ENCODE results near the gene HLA-DQA1. TPM values are rescaled to one million over a fixed set of nuclear protein-coding genes. Genes with fewer than 3 reads are reported as not detected.
"Not testable (repeated sequence)": the region's sequence is repeated elsewhere in the genome, so short reads cannot be mapped to it uniquely, and the experiment has no call there.

HLA-DQA1 gene
- total RNA-seq, 1 donor from 2014 or later, result not detected

DNA sequence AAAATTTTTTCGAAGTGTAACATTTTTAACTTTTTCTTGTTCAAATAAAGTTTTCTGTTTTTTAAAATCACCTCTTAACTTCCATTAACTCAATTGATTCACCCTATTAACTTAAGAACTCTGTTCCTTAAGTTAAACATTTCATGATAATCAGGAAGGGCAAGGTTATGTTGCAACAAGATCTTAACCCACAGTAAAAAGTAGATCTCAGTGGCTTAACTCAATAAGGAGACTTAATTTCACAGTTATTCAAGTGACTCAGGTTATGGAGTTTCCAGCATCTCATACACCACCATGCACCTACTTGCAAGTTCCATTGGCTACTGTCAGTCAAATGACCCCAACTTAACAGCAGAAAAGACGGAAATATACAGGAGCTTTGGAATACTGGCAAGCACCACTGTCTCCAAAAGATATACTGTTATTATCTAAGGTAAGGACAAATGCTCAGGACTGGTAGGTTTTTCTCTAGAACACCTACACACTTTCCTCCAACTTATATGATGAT is 18.1 kb downstream of the HLA-DQA1 start:
- no peak overlapping the region for H3K4me3 Mint-ChIP-seq
- no peak for DNase-seq (ENCODE audit: low spot score)
- H3K9me3 ChIP-seq (ENCODE audit: low read depth), result no peaks in the 10 kb centered on the region
- peaks cover 10% of the 10 kb centered on the region for H3K27me3 Mint-ChIP-seq (ENCODE audit: insufficient read depth, low read depth)
- no peak overlapping the region for H3K27ac Mint-ChIP-seq
- no peak overlapping the region for H3K9ac ChIP-seq
- H4K20me1 ChIP-seq (ENCODE audit: low read depth), result no peaks in the 10 kb centered on the region
- no peak overlapping the region for H3K4me2 ChIP-seq
- H3K4me3 ChIP-seq, result no peak overlapping the region
- no peaks in the 10 kb centered on the region for H3K79me2 ChIP-seq (ENCODE audit: low read depth)
- H3F3A ChIP-seq (ENCODE audit: low read depth), result no peaks in the 10 kb centered on the region
- H3K4me1 Mint-ChIP-seq, result peaks cover 9% of the 10 kb centered on the region
- no peaks in the 10 kb centered on the region for H3K27me3 ChIP-seq
- H3K27ac ChIP-seq, result no peak overlapping the region
- no peak overlapping the region for H2AFZ ChIP-seq (replicated peaks)
- no peaks in the 10 kb centered on the region for H3K36me3 Mint-ChIP-seq
- H3K4me1 ChIP-seq, result no peaks in the 10 kb centered on the region
- H3K9me3 Mint-ChIP-seq, result peaks cover 4% of the 10 kb centered on the region
- H3K36me3 ChIP-seq, result no peaks in the 10 kb centered on the region
- TF ChIP-seq EZH2 (IDR thresholded peaks at IDR 0.05) (no peak), EZH2phosphoT487 (IDR thresholded peaks at IDR 0.05) (no peak)

- H3K4me3 Mint-ChIP-seq; H3K27me3 Mint-ChIP-seq (ENCODE audit: insufficient read depth, low read depth); H3K36me3 ChIP-seq; H2AFZ ChIP-seq (replicated peaks); DNase-seq (ENCODE audit: low spot score); H3K4me2 ChIP-seq; H3K27me3 ChIP-seq; H3K4me1 Mint-ChIP-seq; H3F3A ChIP-seq (ENCODE audit: low read depth); H3K9me3 ChIP-seq (ENCODE audit: low read depth); H3K4me3 ChIP-seq; H3K9ac ChIP-seq; H3K27ac Mint-ChIP-seq; H3K36me3 Mint-ChIP-seq; H3K4me1 ChIP-seq; H3K27ac ChIP-seq; H4K20me1 ChIP-seq (ENCODE audit: low read depth); H3K79me2 ChIP-seq (ENCODE audit: low read depth); H3K9me3 Mint-ChIP-seq: not testable (repeated sequence)
Measured at GRCh38 chr6:32657329-32657728, 20.1 kb downstream of the HLA-DQA1 start.

DNA sequence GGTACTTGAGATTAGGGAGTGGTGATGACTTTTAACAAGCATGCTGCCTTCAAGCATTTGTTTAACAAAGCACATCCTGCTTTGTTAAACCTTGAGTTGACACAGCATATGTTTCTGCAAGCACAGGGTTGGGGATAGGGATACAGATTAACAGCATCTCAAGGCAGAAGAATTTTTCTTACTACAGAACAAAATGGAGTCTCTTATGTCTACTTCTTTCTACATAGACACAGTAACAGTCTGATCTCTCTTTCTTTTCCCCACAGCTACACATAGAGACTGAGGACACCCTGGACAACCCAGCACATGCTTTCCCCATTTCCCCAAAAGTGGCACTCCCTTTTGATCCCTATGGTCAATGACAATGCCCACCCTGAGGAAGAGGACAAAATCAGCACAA is 20.6 kb downstream of the HLA-DQA1 start:
- H3K27me3 ChIP-seq; H3K9ac ChIP-seq; H3K4me3 Mint-ChIP-seq; H3K36me3 ChIP-seq; H3K9me3 Mint-ChIP-seq; H3K4me3 ChIP-seq; H3F3A ChIP-seq (ENCODE audit: low read depth); DNase-seq (ENCODE audit: low spot score); H3K27ac ChIP-seq; H3K4me2 ChIP-seq; H4K20me1 ChIP-seq (ENCODE audit: low read depth); H3K79me2 ChIP-seq (ENCODE audit: low read depth); H3K4me1 ChIP-seq; H3K4me1 Mint-ChIP-seq; H2AFZ ChIP-seq (replicated peaks); H3K9me3 ChIP-seq (ENCODE audit: low read depth); H3K27ac Mint-ChIP-seq; H3K36me3 Mint-ChIP-seq; H3K27me3 Mint-ChIP-seq (ENCODE audit: insufficient read depth, low read depth): not testable (repeated sequence)

- Mint-ChIP-seq H3K36me3 (no peaks in the 10 kb centered on the region), H3K4me3 (no peak overlapping the region), H3K9me3 (peaks cover 2% of the 10 kb centered on the region), H3K27ac (no peak overlapping the region), H3K27me3 (ENCODE audit: insufficient read depth, low read depth) (peaks cover 10% of the 10 kb centered on the region), H3K4me1 (peaks cover 9% of the 10 kb centered on the region)
- H3K27me3 ChIP-seq, result no peaks in the 10 kb centered on the region
- no peak for TF ChIP-seq EZH2phosphoT487 (IDR thresholded peaks at IDR 0.05)
- no peak for TF ChIP-seq EZH2 (IDR thresholded peaks at IDR 0.05)
- no peak overlapping the region for H3K4me3 ChIP-seq
- no peak overlapping the region for H3K4me2 ChIP-seq
- no peak for DNase-seq (ENCODE audit: low spot score)
- no peak overlapping the region for H2AFZ ChIP-seq (replicated peaks)
- no peaks in the 10 kb centered on the region for H3K9me3 ChIP-seq (ENCODE audit: low read depth)
- H3K36me3 ChIP-seq, result no peaks in the 10 kb centered on the region
- no peak overlapping the region for H3K27ac ChIP-seq
- H3K9ac ChIP-seq, result no peak overlapping the region
- H3K4me1 ChIP-seq, result no peaks in the 10 kb centered on the region
- H4K20me1 ChIP-seq (ENCODE audit: low read depth), result no peaks in the 10 kb centered on the region
- no peaks in the 10 kb centered on the region for H3F3A ChIP-seq (ENCODE audit: low read depth)
- H3K79me2 ChIP-seq (ENCODE audit: low read depth), result no peaks in the 10 kb centered on the region
Measured at GRCh38 chr6:32658268-32658897, 21.2 kb downstream of the HLA-DQA1 start.

DNA sequence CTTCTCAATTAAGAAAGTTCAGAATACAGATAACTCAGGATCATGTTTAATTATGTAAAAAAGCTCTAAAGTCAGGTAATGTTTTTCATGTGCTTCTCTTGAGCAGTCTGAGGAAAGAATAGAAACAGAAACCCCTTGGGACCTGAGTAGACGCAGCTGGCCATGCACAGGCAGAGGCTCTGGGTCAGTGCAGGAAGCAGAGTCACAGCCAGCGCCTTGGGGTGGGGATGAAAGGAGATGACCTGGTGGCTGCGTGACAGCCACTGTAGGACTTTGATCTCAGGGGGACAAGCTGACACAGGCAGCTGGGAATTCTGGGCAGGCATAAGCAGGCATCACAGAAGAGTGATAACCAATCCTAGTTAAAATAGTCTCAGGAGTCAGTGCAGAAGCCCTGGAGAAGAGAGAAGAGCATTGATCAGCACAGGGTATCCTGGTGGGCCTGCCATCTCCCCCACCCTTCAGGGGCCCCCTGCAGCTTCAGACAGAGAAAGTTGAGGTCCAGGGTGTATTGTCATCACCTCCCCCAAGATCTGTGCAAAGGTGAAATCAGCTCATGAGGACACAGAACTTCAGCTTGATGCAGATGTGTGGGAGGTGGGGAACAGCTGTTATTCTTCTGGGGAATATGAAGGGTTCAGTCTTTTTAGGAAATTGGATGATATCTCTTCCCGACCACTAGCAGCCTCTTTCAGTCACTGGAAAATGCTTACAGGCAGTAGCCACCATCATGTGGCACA is 22.8 kb downstream of the HLA-DQA1 start:
- H2AFZ ChIP-seq (replicated peaks), result no peak overlapping the region
- no peaks in the 10 kb centered on the region for H3K4me1 ChIP-seq
- H3F3A ChIP-seq (ENCODE audit: low read depth), result no peaks in the 10 kb centered on the region
- no peak overlapping the region for H3K27ac ChIP-seq
- no peaks in the 10 kb centered on the region for H3K27me3 ChIP-seq
- Mint-ChIP-seq H3K4me3 (peak overlapping the region; percentile 3), H3K4me1 (peaks cover 9% of the 10 kb centered on the region), H3K9me3 (no peaks in the 10 kb centered on the region), H3K27me3 (ENCODE audit: insufficient read depth, low read depth) (peaks cover 10% of the 10 kb centered on the region), H3K27ac (no peak overlapping the region), H3K36me3 (no peaks in the 10 kb centered on the region)
- H3K4me3 ChIP-seq, result no peak overlapping the region
- H3K4me2 ChIP-seq, result no peak overlapping the region
- no peak overlapping the region for H3K9ac ChIP-seq
- H4K20me1 ChIP-seq (ENCODE audit: low read depth), result no peaks in the 10 kb centered on the region
- DNase-seq (ENCODE audit: low spot score), result no peak
- no peak for TF ChIP-seq EZH2phosphoT487 (IDR thresholded peaks at IDR 0.05)
- no peak for TF ChIP-seq EZH2 (IDR thresholded peaks at IDR 0.05)
- TF ChIP-seq, protein P1, sequence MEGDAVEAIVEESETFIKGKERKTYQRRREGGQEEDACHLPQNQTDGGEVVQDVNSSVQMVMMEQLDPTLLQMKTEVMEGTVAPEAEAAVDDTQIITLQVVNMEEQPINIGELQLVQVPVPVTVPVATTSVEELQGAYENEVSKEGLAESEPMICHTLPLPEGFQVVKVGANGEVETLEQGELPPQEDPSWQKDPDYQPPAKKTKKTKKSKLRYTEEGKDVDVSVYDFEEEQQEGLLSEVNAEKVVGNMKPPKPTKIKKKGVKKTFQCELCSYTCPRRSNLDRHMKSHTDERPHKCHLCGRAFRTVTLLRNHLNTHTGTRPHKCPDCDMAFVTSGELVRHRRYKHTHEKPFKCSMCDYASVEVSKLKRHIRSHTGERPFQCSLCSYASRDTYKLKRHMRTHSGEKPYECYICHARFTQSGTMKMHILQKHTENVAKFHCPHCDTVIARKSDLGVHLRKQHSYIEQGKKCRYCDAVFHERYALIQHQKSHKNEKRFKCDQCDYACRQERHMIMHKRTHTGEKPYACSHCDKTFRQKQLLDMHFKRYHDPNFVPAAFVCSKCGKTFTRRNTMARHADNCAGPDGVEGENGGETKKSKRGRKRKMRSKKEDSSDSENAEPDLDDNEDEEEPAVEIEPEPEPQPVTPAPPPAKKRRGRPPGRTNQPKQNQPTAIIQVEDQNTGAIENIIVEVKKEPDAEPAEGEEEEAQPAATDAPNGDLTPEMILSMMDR (IDR thresholded peaks at IDR 0.05), result no peak
- no peaks in the 10 kb centered on the region for H3K36me3 ChIP-seq
- no peaks in the 10 kb centered on the region for H3K79me2 ChIP-seq (ENCODE audit: low read depth)
- H3K9me3 ChIP-seq (ENCODE audit: low read depth), result no peaks in the 10 kb centered on the region

Measured in neural progenitor cell (in vitro differentiated cells).